ENCODE data around the gene CA4.
"Not testable (repeated sequence)": the region's sequence is repeated elsewhere in the genome, so short reads cannot be mapped to it uniquely, and the experiment has no call there.

DNA sequence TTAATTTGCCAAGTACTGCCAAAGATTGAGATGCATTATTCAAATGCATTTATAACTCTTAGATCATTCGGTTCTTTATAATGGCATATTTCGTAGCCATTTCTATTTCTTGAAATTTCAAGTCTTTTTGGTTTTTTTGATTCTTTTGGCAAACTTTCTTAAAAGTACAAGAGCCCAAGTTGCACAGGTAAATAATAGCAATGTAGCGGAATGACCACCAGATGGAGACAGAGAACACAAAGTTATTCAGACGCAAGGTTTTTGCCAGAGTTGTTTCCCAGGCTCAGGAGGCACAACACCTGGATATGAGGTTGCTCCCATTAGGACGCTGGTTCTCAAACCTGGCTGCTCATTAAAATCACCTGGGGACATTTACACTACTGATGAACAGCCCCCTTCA lies 38.1 kb upstream of the CA4 start:
- TF ChIP-seq POLR2A, POLR2AphosphoS5 (IDR thresholded peaks at IDR 0.05): not testable (repeated sequence)

Measured in sigmoid colon (tissue), 4 donors.